B cell (primary cell): Measurements from ENCODE around the gene PLCXD3. TPM values are rescaled to one million over a fixed set of nuclear protein-coding genes. Genes with fewer than 3 reads are reported as not detected.
"Not testable (repeated sequence)": the region's sequence is repeated elsewhere in the genome, so short reads cannot be mapped to it uniquely, and the experiment has no call there.

Source experiments
- ATAC-seq: fragments of 200-7000 bp; cut with Tn5 transposase; one replicate; pipeline ENCODE4 v1.10.0; 2021; ENCODE audit warnings: low read depth, mild to moderate bottlenecking, moderate number of reproducible peaks, moderate library complexity
- CTCF ChIA-PET: fragments of 350-600 bp; sonication (Branson Sonifier 250); formaldehyde crosslinking; loops from one replicate; lab custom pipeline; 2021; ENCODE audit warnings: antibody characterized with exemption, inconsistent platforms; lab: Charles Lee
- POLR2A ChIA-PET: fragments of 350-600 bp; sonication (Branson Sonifier 250); formaldehyde crosslinking; loops from one replicate; lab custom pipeline; 2021; ENCODE audit warnings: antibody characterized with exemption; lab: Charles Lee
- DNase-seq: peaks from one replicate; pipeline ENCODE4 v3.0.0; 2013
- H2AFZ ChIP-seq: 2 replicates; pipeline ENCODE4 v1.6.1; 2012; ENCODE audit warnings: mild to moderate bottlenecking, low read depth, low read length; ENCODE audit not compliant: insufficient read depth, poor library complexity, severe bottlenecking
- H3K27ac ChIP-seq, 2 donors: 1 replicate in 1 of 2; 2 replicates in 1 of 2; pipeline ENCODE4 v1.5.1; 2012 to 2013; ENCODE audit warnings: low read length in 2 of 2, mild to moderate bottlenecking in 2 of 2, moderate library complexity in 1 of 2
- H3K27me3 ChIP-seq, 4 experiments: fragments of 200-600 bp in 1 of 4; sonication (generic) in 1 of 4; replicated peaks in 1 of 4; 1 replicate in 2 of 4; 2 replicates in 2 of 4; pipeline versions ENCODE4 v1.6.1 to v1.7.0; 2013 to 2016; ENCODE audit warnings: low read length in 3 of 4, mild to moderate bottlenecking in 2 of 4, mixed read lengths in 1 of 4, moderate library complexity in 1 of 4; ENCODE audit not compliant: insufficient read depth in 4 of 4, control insufficient read depth in 3 of 4; ENCODE audit errors: control extremely low read depth in 1 of 4
- H3K36me3 ChIP-seq, 2 experiments: replicated peaks in 1 of 2; 1 replicate in 1 of 2; 2 replicates in 1 of 2; pipeline versions ENCODE4 v1.6.1 to v1.7.1; 2013; ENCODE audit warnings: low read length in 1 of 2; ENCODE audit not compliant: insufficient read depth in 2 of 2, control insufficient read depth in 1 of 2; ENCODE audit errors: control extremely low read depth in 1 of 2, extremely low read depth in 1 of 2
- H3K4me1 ChIP-seq, 2 donors: fragments of 200-600 bp in 1 of 2; sonication (generic) in 1 of 2; 1 replicate in 1 of 2; 2 replicates in 1 of 2; pipeline versions ENCODE4 v1.5.1 to v1.6.1; 2013 to 2017; ENCODE audit warnings: low read length in 2 of 2; ENCODE audit not compliant: control insufficient read depth in 2 of 2, insufficient read depth in 2 of 2
- H3K4me2 ChIP-seq: replicated peaks from 2 replicates; pipeline ENCODE3; 2012; ENCODE audit warnings: mild to moderate bottlenecking, low read depth, low read length; ENCODE audit not compliant: poor library complexity, severe bottlenecking
- H3K4me3 ChIP-seq, 5 experiments: fragments of 200-600 bp in 1 of 5; sonication (generic) in 1 of 5; 1 replicate in 3 of 5; 2 replicates in 2 of 5; pipeline versions ENCODE4 v1.5.1 to v1.7.0; 2011 to 2016; ENCODE audit warnings: low read length in 4 of 5, mild to moderate bottlenecking in 4 of 5, low read depth in 2 of 5, control low read depth in 1 of 5, moderate library complexity in 1 of 5; ENCODE audit not compliant: insufficient read depth in 1 of 5; ENCODE audit errors: control extremely low read depth in 1 of 5, extremely low read depth in 1 of 5
- H3K79me2 ChIP-seq: fragments of 200-600 bp; sonication (generic); one replicate; pipeline ENCODE4 v1.6.0; 2016; ENCODE audit warnings: low read length; ENCODE audit not compliant: control insufficient read depth, insufficient read depth
- H3K9ac ChIP-seq: fragments of 200-600 bp; sonication (generic); 2 replicates; pipeline ENCODE4 v1.6.1; 2017; ENCODE audit warnings: mild to moderate bottlenecking, low read length, moderate library complexity
- H3K9me3 ChIP-seq, 3 donors: one replicate each; pipeline versions ENCODE4 v1.6.1 to v1.7.1; 2013; ENCODE audit warnings: low read length in 2 of 3; ENCODE audit not compliant: control insufficient read depth in 2 of 3, insufficient read depth in 1 of 3; ENCODE audit errors: control extremely low read depth in 1 of 3
- H4K20me1 ChIP-seq: 2 replicates; pipeline ENCODE4 v1.6.0; 2012; ENCODE audit warnings: mild to moderate bottlenecking, low read length; ENCODE audit not compliant: insufficient read depth, control insufficient read depth, poor library complexity, severe bottlenecking
- H3K27ac Mint-ChIP-seq: one replicate; pipeline ENCODE4 v1.8.0; 2021; ENCODE audit warnings: mixed read lengths
- H3K27me3 Mint-ChIP-seq: one replicate; pipeline ENCODE4 v1.8.0; 2021; ENCODE audit warnings: mixed read lengths
- H3K4me1 Mint-ChIP-seq: one replicate; pipeline ENCODE4 v1.8.0; 2021; ENCODE audit warnings: mixed read lengths
- H3K4me3 Mint-ChIP-seq: one replicate; pipeline ENCODE4 v1.8.0; 2021; ENCODE audit warnings: mixed read lengths
- H3K9me3 Mint-ChIP-seq: one replicate; pipeline ENCODE4 v1.8.0; 2022; ENCODE audit warnings: mixed read lengths; ENCODE audit not compliant: insufficient read depth
- CTCF ChIP-seq: fragments of 200-600 bp; IDR thresholded peaks from one replicate; pipeline ENCODE4 v1.8.0; 2022; ENCODE audit warnings: antibody characterized with exemption, mild to moderate bottlenecking
- EZH2 ChIP-seq: IDR thresholded peaks from 2 replicates; pipeline ENCODE4 v1.6.1; 2012; ENCODE audit warnings: borderline replicate concordance, low read depth, mild to moderate bottlenecking, moderate library complexity, low read length; ENCODE audit not compliant: insufficient read depth, poor library complexity, severe bottlenecking
- WGBS: methylation state at CpG from one replicate; pipeline ENCODE4 v1.1.5; 2013; ENCODE audit warnings: missing lambda C conversion rate; ENCODE audit not compliant: insufficient coverage; 5-methylcytosine and 5-hydroxymethylcytosine counted together
- intact Hi-C: fragments of 100-400 bp; cut with micrococcal nuclease; formaldehyde crosslinking; loops from one replicate; pipeline ENCODE4 v1.10.0; 2022
- polyA plus RNA-seq: library from polyadenylated mRNA; depleted of rRNA; stranded (reverse); fragments of >200 nt; gene quantifications from 2 replicates; pipeline ENCODE4 v1.2.3, GENCODE V29; 2012
- total RNA-seq, 2 donors: library from RNA; stranded (reverse); fragments of 120-200 nt in 1 of 2; gene quantifications; 1 replicate in 1 of 2; 2 replicates in 1 of 2; pipeline versions ENCODE4 v1.2.3 to v1.2.4, GENCODE V29; 2013 to 2022

Gene PLCXD3
- total and polyA plus RNA-seq, 2 donors (not counting 1 experiment from before 2014, with no cell fraction given), result not detected

GRCh38 chr5:41482173-41482572 is 28.2 kb downstream of the PLCXD3 start:
- Histone ChIP-seq H3K4me3 (no peak overlapping the region), H3K9ac (no peak overlapping the region), H3K27ac (no peak overlapping the region), H3K27me3 (no peaks in the 10 kb centered on the region), H3K4me1 (no peaks in the 10 kb centered on the region), H2AFZ (no peak overlapping the region), H3K4me2 (no peak overlapping the region), H4K20me1 (no peaks in the 10 kb centered on the region), H3K79me2 (no peaks in the 10 kb centered on the region), H3K36me3 (no peaks in the 10 kb centered on the region), H3K9me3 (no peaks in the 10 kb centered on the region)
- no peak for ATAC-seq
- no peak overlapping the region for H3K27ac Mint-ChIP-seq
- H3K4me1 Mint-ChIP-seq, result no peaks in the 10 kb centered on the region
- no peaks in the 10 kb centered on the region for H3K27me3 Mint-ChIP-seq
- ChIA-PET CTCF (no interaction called here), POLR2A (no interaction called here)
- no peak overlapping the region for H3K4me3 Mint-ChIP-seq
- WGBS, result no CpG with 5 or more reads among the region's 6 CpGs
- no peak for DNase-seq
- no peaks in the 10 kb centered on the region for H3K9me3 Mint-ChIP-seq
- TF ChIP-seq CTCF, result no peak
- no peak for TF ChIP-seq EZH2
- intact Hi-C loops, result no loop called here

- H3K9me3 ChIP-seq, POLR2A ChIA-PET, H3K27me3 ChIP-seq, H3K4me1 ChIP-seq, H3K9me3 Mint-ChIP-seq, H3K27ac ChIP-seq, H3K4me3 ChIP-seq, H2AFZ ChIP-seq, H3K4me1 Mint-ChIP-seq, H3K27ac Mint-ChIP-seq, H3K79me2 ChIP-seq, H3K4me2 ChIP-seq, intact Hi-C loops, H4K20me1 ChIP-seq, H3K36me3 ChIP-seq, H3K9ac ChIP-seq, H3K27me3 Mint-ChIP-seq, DNase-seq, H3K4me3 Mint-ChIP-seq, CTCF ChIA-PET, ATAC-seq: not testable (repeated sequence)
- no CpG with 5 or more reads among the region's 1 CpG for WGBS
Observed at GRCh38 chr5:41471571-41472208, 38.7 kb downstream of the PLCXD3 start.
